GM19372 (cell line): ENCODE data around the gene PTPRN2.
"Not testable (repeated sequence)": the region's sequence is repeated elsewhere in the genome, so short reads cannot be mapped to it uniquely, and the experiment has no call there.

Source experiments
- ATAC-seq: cut with Tn5 transposase; IDR thresholded peaks from one replicate; pipeline ENCODE4 v1.9.1; 2021; ENCODE audit warnings: mild to moderate bottlenecking, low read depth, moderate library complexity; ENCODE audit not compliant: unreplicated experiment

Gene PTPRN2

DNA sequence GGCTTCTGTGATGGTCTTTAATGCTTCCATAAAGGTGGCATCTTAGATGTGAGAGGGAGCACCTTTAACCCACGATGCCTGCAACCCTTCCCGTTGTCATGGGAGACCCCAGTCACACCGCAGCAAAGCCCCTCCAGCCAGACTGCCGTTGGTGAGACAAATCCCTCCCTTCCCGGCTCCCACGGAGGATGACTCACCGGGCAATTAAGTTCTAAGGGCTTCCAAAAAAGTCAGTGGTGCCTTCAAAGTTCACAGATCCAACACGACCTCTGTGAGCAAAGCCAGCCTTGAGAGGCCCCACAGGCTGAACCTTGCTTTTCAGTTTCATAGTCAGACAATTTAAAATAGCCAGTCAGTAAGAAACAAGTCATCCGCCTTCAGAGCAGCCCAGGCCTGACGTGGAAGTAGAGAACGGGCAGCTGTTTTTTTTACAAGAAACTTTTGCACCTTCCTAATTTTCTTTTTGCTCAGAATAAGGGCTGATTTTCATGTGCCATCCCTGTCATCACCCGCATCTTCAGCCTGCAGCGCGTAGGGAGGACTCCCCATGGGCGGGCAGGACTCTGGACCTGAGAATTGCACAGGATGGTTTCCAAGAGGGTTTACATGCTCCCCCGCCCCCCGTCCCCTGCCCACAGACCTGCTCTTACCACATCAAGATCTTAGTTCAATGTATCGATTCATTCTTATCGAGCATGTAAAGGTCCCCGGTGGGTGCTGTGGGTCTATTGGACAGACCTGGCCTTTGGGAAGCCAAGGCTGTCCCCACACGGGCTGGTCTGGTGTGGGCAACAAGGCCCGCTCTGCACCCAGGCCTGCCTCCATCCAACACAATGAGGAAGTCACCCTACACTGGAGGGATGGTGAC is 916.9 kb downstream of the PTPRN2 start:
- no peak for ATAC-seq

DNA sequence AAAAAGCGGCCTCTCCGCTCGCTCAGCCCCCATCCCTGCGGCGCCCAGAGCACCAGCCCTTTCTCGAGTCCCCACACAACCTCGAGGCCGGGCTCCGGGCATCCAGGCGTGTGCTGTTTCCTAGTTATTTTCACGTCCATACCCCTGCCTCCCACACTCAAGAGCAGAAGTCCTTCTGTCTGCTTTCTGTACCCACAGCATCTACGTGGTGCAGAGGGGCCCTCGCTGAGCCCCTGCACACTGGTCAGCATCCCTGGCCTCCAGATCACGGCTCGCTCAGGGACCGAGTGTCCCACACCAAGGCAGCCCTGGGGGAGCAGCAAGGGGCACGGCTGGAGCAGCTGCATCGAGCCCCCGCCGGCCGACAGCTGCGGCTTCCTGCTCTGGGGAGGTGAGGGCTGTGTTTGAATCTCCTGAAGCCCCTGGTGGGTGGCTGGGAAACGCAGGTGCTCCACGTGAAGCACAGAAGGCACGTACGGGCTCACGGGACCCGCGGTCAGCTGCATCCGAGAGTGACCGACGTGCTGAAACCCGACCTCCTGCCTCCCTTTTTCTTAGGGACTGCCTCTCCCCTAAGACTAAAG is 917.8 kb downstream of the PTPRN2 start:
- ATAC-seq = no peak

- ATAC-seq = no peak
These were observed 918.5 kb downstream of the PTPRN2 start for GRCh38 chr7:157668884-157669767.

GRCh38 chr7:157668221-157668883 is 919.3 kb downstream of the PTPRN2 start:
- no peak for ATAC-seq

DNA sequence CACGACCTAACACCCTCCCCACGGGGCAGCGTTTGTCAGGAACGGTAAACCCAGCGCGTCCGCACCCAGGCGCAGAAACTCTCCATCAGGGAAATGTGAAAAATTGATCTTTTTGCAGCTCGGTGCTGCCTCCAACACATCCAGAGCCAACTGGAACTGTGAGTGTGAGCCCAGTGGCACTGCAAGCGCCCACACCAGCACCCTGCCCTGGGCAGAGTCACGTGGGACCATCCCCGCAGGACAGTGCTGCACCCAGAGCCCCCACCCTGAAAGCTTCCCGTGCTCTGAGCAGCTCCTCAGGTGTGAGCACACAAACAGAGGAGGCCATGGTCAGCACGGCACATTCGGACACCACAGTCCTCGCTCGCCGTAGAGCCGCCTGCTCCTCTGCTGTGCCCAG is 919.9 kb downstream of the PTPRN2 start:
- ATAC-seq = no peak

DNA sequence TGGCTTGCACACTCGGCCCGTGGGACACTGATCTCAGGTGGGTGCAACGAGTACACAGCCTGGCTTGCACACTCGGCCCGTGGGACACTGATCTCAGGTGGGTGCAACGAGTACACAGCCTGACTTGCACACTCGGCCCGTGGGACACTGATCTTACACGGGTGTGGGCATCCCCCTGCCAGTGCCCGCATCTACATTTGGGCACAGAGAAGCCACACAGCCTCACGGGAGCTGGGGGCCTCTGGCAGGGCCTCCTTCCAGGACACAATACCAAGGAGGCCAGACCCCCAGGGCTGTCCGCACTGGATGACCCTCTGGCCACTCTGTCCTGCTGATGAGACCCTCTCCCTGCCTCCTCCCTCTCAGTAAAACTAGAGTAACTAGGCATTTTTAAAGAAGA is 920.4 kb downstream of the PTPRN2 start:
- ATAC-seq = no peak

DNA sequence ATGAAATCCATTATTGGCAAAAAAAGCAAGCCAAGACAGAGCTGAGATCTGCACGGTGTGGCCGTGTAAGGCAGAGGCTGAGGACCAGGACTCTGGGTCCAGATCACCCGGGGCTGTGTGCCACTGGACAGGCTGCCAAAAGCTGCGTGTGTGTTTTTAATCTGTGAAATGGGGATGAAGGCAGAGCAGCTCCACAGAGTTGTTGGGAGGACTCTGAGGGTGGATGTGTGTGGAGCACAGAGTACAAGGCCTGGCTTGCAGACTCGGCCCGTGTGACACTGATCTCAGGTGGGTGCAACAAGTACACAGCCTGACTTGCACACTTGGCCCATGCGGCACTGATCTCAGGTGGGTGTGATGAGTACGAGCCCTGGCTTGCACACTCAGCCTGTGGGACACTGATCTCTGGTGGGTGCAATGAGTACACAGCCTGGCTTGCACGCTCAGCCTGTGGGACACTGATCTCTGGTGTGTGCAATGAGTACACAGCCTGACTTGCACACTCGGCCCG is 921.0 kb downstream of the PTPRN2 start:
- no peak for ATAC-seq

DNA sequence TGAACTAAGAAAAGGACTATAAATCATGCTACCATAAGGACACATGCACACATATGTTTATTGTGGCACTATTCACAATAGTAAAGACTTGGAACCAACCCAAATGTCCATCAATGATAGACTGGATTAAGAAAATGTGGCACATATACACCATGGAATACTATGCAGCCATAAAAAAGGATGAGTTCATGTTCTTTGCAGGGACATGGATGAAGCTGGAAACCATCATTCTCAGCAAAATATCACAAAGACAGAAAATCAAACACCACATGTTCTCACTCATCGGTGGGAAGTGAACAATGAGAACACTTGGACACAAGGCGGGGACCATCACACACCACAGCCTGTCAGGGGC is 922.0 kb downstream of the PTPRN2 start:
- not testable (repeated sequence) for ATAC-seq

- no peak for ATAC-seq
These were observed 922.6 kb downstream of the PTPRN2 start for GRCh38 chr7:157664871-157665633.

DNA sequence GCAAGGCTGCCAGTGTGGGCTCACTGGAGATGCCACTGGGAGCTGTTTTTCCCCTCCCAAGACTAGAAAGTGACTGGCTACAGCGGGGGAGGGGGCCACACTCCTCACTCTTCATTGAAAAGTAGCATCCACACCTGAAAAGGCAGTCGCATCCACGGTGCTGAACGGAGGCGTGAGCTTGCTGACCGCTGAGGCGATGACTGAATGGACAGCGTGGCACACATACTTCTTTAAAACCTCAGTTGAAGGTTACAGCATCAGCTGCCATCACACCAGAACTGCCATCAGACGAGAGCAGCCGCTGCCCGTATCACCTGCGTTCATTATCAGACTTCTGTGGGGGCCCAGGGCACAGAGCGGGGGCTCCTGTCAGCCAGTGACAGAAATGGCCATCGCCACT is 923.6 kb downstream of the PTPRN2 start:
- no peak for ATAC-seq

GRCh38 chr7:157662981-157663716 is 924.5 kb downstream of the PTPRN2 start:
- no peak for ATAC-seq

DNA sequence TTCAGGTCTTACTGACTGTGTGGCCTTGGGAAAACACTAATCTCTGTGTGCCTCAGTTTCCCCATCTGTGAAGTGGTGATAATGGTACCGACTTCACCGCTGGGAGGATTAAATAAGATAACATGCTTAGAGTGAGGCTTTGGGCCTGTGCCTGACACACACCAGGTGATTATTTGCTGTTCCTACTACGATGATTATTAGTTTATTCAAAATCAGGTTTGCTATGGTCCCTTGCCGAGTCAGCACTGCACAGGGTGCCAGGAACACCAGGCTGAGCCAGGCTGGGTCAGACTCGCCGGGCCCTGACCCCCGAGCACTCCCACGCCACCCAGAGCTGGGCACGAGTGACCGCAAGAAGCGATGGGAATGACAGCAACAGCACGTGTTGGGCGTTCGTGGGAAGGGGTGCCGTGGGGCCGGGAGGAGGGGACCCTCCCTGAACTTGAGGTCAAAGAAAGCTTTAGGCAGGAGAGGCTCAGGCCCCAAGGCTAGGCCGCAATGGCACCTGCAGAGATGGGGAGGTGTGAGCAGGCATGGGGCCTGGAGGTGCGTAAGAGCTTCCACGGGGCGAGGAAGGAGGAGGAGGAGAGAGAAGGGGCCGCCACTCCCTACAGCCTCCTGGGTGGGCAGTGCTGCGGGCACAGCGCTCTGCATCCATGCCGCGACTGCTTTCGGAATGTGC is 925.4 kb downstream of the PTPRN2 start:
- ATAC-seq = no peak

DNA sequence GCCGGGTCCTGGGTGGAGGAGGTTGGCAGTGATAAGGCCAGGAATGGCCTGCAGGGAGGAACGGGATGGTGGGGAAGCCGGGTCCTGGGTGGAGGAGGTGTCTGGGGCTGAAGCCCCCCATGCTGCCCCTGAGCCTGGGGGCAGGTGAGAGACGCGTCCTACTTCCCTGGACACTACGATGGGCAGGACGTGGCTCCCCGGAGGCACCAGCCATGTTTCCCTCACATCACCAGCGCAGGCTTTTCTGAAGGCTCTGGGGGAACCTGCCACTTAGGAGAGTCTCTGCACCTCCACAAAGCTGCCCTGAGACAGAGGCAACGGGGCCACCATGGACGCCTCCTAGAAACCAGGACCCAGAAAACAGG is 926.0 kb downstream of the PTPRN2 start:
- ATAC-seq = no peak

DNA sequence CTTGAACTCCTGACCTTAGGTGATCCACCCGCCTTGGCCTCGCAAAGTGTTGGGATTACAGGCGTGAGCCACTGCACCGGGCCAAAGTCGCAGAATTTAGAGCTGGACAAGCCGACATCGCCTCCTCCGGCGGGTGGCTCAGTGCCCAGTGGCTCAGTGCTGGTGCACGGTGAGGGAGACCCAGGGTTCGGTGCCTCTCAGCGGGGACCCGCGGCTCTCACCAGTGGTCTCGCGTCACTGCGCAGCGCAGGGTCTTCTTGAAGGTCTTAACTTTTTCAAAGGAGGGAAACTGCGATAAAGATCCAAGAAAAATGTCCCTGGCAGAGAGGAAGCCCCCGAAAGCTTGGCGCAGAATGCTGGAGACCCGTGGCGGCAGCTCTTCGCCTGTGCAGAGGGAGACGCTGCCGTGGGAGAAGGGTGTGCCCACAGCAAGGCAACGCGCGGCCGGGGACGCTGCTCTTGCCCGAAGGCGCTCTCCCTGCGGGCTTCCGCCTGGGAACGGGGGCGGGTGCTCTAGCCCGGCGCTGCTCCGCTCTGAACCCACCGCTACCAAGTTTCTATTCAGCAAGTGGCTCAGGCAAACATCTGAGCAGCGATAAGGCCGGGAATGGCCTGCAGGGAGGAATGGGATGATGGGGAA is 926.5 kb downstream of the PTPRN2 start:
- ATAC-seq = no peak

DNA sequence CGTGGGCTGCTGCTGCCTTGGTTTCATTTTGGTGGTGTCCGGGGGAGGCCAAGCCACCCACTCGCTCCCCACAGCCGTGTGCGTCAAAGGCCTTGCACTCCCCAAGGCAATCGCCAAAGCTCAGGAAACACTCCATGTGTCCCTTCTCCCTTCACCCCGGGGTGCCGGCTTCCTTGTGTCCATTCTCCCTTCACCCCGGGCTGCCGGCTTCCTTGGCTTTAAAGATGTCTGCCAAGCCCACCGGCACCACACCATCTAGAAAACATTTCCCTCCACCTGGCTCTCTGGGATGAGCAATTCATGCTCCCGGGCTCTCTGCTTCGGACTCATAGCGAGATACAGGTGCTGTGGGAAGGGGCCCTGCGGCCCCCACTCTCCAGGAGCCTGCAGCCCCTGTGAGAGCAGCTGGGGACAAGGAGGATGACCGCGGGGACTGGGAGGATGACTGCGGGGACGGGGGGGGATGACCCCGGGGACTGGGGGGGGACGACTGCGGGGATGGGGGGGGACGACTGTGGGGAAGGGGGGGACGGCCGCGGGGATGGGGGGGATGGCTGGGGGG is 928.7 kb downstream of the PTPRN2 start:
- ATAC-seq = no peak

- no peak for ATAC-seq
These were observed 929.6 kb downstream of the PTPRN2 start for GRCh38 chr7:157657741-157658740.
